ENCODE results near the gene PAGR1.
A peak's percentile ranks its signal among the peaks of the same experiment; 100 is the strongest.

Gene PAGR1

GRCh38 chr16:29804020-29804419 is 11.9 kb upstream of the PAGR1 start (continued):
- TF ChIP-seq, protein P1, sequence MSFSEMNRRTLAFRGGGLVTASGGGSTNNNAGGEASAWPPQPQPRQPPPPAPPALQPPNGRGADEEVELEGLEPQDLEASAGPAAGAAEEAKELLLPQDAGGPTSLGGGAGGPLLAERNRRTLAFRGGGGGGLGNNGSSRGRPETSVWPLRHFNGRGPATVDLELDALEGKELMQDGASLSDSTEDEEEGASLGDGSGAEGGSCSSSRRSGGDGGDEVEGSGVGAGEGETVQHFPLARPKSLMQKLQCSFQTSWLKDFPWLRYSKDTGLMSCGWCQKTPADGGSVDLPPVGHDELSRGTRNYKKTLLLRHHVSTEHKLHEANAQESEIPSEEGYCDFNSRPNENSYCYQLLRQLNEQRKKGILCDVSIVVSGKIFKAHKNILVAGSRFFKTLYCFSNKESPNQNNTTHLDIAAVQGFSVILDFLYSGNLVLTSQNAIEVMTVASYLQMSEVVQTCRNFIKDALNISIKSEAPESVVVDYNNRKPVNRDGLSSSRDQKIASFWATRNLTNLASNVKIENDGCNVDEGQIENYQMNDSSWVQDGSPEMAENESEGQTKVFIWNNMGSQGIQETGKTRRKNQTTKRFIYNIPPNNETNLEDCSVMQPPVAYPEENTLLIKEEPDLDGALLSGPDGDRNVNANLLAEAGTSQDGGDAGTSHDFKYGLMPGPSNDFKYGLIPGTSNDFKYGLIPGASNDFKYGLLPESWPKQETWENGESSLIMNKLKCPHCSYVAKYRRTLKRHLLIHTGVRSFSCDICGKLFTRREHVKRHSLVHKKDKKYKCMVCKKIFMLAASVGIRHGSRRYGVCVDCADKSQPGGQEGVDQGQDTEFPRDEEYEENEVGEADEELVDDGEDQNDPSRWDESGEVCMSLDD (tag by site-specific recombination; IDR thresholded peaks at IDR 0.05) = no peak
- TF ChIP-seq ZNF211 (tag by site-specific recombination; IDR thresholded peaks at IDR 0.05; ENCODE audit: low read depth) (no peak), GLIS1 (tag by site-specific recombination; IDR thresholded peaks at IDR 0.05) (no peak), GFI1B (tag by site-specific recombination; IDR thresholded peaks at IDR 0.05) (no peak), ZNF654 (tag by site-specific recombination; IDR thresholded peaks at IDR 0.05; ENCODE audit: low read depth) (no peak), ZNF202 (tag by site-specific recombination; IDR thresholded peaks at IDR 0.05; ENCODE audit: borderline replicate concordance) (no peak), ZNF221 (tag by site-specific recombination; IDR thresholded peaks at IDR 0.05; ENCODE audit: borderline replicate concordance) (no peak)

- POLR2A ChIA-PET = interaction anchor here (0.6 to 2.5 kb wide), 18 partner anchors 9 to 1242 kb away, joined by 3 to 18 read pairs (median 3); partner anchors contain the start of genes ALDOA, KIF22, PAGR1 and STX4
- CTCF ChIA-PET = interaction anchor here (0.6 to 3.4 kb wide), 8 partner anchors 11 to 1181 kb away, joined by 3 to 28 read pairs (median 4); partner anchors contain the start of genes HSD3B7, KIF22 and PAGR1
- no peaks in the 10 kb centered on the region for H3K9me3 ChIP-seq (ENCODE audit: control insufficient read depth, insufficient read depth, low read depth, low read length)
- H3K36me3 ChIP-seq (ENCODE audit: control insufficient read depth in 2 of 2, insufficient read depth in 1 of 2, low read length in 2 of 2) = peaks cover 9 to 67% of the 10 kb centered on the region in 2 experiments; a peak in 2 of 3 replicates
- H3K4me1 ChIP-seq (ENCODE audit: control insufficient read depth, insufficient read depth, low read length) = peaks cover 11% of the 10 kb centered on the region
- H3K4me3 ChIP-seq (ENCODE audit: low read depth, low read length) = peak overlapping the region; percentile 53
- peak overlapping the region; percentile 100 for H3K27ac ChIP-seq (ENCODE audit: extremely low read depth, low read depth, low read length)
- TF ChIP-seq, protein P2, sequence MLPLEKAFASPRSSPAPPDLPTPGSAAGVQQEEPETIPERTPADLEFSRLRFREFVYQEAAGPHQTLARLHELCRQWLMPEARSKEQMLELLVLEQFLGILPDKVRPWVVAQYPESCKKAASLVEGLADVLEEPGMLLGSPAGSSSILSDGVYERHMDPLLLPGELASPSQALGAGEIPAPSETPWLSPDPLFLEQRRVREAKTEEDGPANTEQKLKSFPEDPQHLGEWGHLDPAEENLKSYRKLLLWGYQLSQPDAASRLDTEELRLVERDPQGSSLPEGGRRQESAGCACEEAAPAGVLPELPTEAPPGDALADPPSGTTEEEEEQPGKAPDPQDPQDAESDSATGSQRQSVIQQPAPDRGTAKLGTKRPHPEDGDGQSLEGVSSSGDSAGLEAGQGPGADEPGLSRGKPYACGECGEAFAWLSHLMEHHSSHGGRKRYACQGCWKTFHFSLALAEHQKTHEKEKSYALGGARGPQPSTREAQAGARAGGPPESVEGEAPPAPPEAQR (tag by site-specific recombination; IDR thresholded peaks at IDR 0.05) = 0 out of 2 replicates have a peak, but pooled peaks have one; percentile 2
- TF ChIP-seq ZBTB48 (tag by site-specific recombination; IDR thresholded peaks at IDR 0.05) (peak; percentile 80), SALL2 (tag by site-specific recombination; IDR thresholded peaks at IDR 0.05; ENCODE audit: borderline replicate concordance) (no peak), PRDM1 (tag by site-specific recombination; IDR thresholded peaks at IDR 0.05) (peak; percentile 80), ZNF76 (tag by site-specific recombination; IDR thresholded peaks at IDR 0.05; ENCODE audit: borderline replicate concordance, low read depth) (peak; percentile 78; the same call in 1 of the 2 replicates), ZNF157 (tag by site-specific recombination; IDR thresholded peaks at IDR 0.05) (0 out of 2 replicates have a peak, but pooled peaks have one; percentile 14), ZNF837 (tag by site-specific recombination; IDR thresholded peaks at IDR 0.05) (0 out of 2 replicates have a peak, but pooled peaks have one; percentile 38), ZNF660 (tag by site-specific recombination; IDR thresholded peaks at IDR 0.05) (peak; percentile 6; the same call in 1 of the 2 replicates), ZNF777 (tag by site-specific recombination; IDR thresholded peaks at IDR 0.05; ENCODE audit: borderline replicate concordance) (0 out of 2 replicates have a peak, but pooled peaks have one; percentile 42), ZNF623 (tag by site-specific recombination; IDR thresholded peaks at IDR 0.05) (0 out of 2 replicates have a peak, but pooled peaks have one; percentile 20), ZNF513 (tag by site-specific recombination; IDR thresholded peaks at IDR 0.05) (peak; percentile 40; the same call in 1 of the 2 replicates), REPIN1 (tag by site-specific recombination; IDR thresholded peaks at IDR 0.05; ENCODE audit: low read depth) (0 out of 2 replicates have a peak, but pooled peaks have one; percentile 34), ZBTB17 (tag by site-specific recombination; IDR thresholded peaks at IDR 0.05) (peak; percentile 57; the same call in 1 of the 2 replicates), ZNF768 (tag by site-specific recombination; IDR thresholded peaks at IDR 0.05) (no peak), ZNF600 (tag by site-specific recombination; IDR thresholded peaks at IDR 0.05) (no peak; the same call in 1 of the 2 replicates)
- TF ChIP-seq, protein P3, sequence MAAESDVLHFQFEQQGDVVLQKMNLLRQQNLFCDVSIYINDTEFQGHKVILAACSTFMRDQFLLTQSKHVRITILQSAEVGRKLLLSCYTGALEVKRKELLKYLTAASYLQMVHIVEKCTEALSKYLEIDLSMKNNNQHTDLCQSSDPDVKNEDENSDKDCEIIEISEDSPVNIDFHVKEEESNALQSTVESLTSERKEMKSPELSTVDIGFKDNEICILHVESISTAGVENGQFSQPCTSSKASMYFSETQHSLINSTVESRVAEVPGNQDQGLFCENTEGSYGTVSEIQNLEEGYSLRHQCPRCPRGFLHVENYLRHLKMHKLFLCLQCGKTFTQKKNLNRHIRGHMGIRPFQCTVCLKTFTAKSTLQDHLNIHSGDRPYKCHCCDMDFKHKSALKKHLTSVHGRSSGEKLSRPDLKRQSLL (tag by site-specific recombination; IDR thresholded peaks at IDR 0.05) = peak; percentile 75
- TF ChIP-seq, protein P4, sequence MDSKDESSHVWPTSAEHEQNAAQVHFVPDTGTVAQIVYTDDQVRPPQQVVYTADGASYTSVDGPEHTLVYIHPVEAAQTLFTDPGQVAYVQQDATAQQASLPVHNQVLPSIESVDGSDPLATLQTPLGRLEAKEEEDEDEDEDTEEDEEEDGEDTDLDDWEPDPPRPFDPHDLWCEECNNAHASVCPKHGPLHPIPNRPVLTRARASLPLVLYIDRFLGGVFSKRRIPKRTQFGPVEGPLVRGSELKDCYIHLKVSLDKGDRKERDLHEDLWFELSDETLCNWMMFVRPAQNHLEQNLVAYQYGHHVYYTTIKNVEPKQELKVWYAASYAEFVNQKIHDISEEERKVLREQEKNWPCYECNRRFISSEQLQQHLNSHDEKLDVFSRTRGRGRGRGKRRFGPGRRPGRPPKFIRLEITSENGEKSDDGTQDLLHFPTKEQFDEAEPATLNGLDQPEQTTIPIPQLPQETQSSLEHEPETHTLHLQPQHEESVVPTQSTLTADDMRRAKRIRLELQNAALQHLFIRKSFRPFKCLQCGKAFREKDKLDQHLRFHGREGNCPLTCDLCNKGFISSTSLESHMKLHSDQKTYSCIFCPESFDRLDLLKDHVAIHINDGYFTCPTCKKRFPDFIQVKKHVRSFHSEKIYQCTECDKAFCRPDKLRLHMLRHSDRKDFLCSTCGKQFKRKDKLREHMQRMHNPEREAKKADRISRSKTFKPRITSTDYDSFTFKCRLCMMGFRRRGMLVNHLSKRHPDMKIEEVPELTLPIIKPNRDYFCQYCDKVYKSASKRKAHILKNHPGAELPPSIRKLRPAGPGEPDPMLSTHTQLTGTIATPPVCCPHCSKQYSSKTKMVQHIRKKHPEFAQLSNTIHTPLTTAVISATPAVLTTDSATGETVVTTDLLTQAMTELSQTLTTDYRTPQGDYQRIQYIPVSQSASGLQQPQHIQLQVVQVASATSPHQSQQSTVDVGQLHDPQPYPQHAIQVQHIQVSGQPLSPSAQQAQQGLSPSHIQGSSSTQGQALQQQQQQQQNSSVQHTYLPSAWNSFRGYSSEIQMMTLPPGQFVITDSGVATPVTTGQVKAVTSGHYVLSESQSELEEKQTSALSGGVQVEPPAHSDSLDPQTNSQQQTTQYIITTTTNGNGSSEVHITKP (tag by site-specific recombination; IDR thresholded peaks at IDR 0.05) = peak; percentile 93
Measured at GRCh38 chr16:29804455-29805231, 11.3 kb upstream of the PAGR1 start.
